ENCODE measurements around the gene C3. TPM values are rescaled to one million over a fixed set of nuclear protein-coding genes. Genes with fewer than 3 reads are reported as not detected.

Gene C3
- total and polyA plus RNA-seq, 2 of the 13 experiments (the other 11 are each of a cell fraction or from before 2014, with no cell fraction given) = 1,455 to 6,272 TPM

DNA sequence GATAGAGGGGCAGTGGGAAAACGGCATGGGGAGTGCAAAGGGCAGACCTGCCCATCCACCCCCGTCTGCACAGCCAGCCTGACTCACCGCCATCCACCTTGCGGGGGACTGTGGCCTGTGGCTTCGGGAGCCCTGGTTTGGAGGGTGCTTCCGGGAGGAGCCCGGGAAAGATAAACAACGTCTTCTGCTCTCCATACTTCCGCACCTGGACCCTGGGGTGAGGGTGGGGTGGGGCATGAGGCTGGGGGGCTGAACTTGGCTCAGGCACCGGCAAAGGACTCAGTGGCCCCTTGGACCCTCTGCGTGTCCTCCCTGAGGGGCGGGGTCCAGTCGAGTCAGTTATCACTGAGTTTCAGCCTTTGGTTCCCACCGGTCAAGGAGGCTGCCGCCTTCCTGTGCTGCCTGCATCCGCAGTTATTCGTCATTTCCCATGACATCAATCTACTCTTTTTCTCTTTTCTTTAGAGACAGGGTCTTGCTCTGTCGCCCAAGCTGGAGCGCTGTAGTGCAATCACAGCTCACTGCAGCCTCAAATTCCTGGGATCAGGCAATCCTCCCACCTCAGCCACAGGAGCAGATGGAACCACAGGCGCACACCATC, 13.7 kb upstream of the C3 start:
- ChIA-PET CTCF (ENCODE audit: low intra/inter-chr PET ratio, low total read pairs) (no interaction called here), POLR2A (interaction anchor here (5.4 kb wide), 1 partner anchor 11 kb away, joined by 278 read pairs; the partner anchor contains the start of gene C3)
- Histone ChIP-seq H3K4me1 (ENCODE audit: insufficient read depth, low read length) (peaks cover 51% of the 10 kb centered on the region), H2AFZ (ENCODE audit: low read length) (no peak overlapping the region), H3K79me2 (ENCODE audit: insufficient read depth, low read length) (peaks cover 14% of the 10 kb centered on the region), H3K4me2 (ENCODE audit: low read depth, low read length) (peak overlapping the region; percentile 57), H3K9me3 (ENCODE audit: low read length) (no peaks in the 10 kb centered on the region), H3K4me3 (replicated peaks in 1 of 3; ENCODE audit: insufficient read depth in 1 of 3, low read depth in 2 of 3, low read length in 3 of 3) (peak overlapping the region in 2 of 3 experiments; percentile 6 to 50; a peak in 2 of 6 replicates), H3K36me3 (replicated peaks in 1 of 2; ENCODE audit: control insufficient read depth in 1 of 2, insufficient read depth in 2 of 2, low read length in 2 of 2) (peaks cover 0 to 2% of the 10 kb centered on the region in 2 experiments; a peak in 2 of 5 replicates), H3K27me3 (ENCODE audit: control insufficient read depth in 1 of 2, insufficient read depth in 2 of 2, low read length in 2 of 2) (no peaks in the 10 kb centered on the region; a peak in 1 of 5 replicates), H3K27ac (ENCODE audit: extremely low read length, insufficient read depth, low read length) (peak overlapping the region; percentile 40), H3K9ac (ENCODE audit: insufficient read depth, low read depth, low read length) (no peak overlapping the region), H4K20me1 (ENCODE audit: insufficient read depth, low read length) (no peaks in the 10 kb centered on the region)
- intact Hi-C loops (cut with micrococcal nuclease; ENCODE audit: unreplicated experiment) = loop anchor here (10.0 kb wide), 1 partner anchor 1141 kb away; the partner anchor contains the start of gene PRR36
- no peak for ATAC-seq
- WGBS (ENCODE audit: low lambda C conversion rate) = 37% methylated on average over 14 of the region's 20 CpGs
- in situ Hi-C loops (cut with HindIII; ENCODE audit: extremely low pct_ligation_motif_present, low pct_unique_long_range_greater_than_20kb) = no loop called here
- no peak for DNase-seq (ENCODE audit: low spot score)
- BruUV-seq (replicated peaks) = no TSS peak
- no peak for FAIRE-seq
- TF ChIP-seq RCOR2 (CRISPR knock-in tag; IDR thresholded peaks at IDR 0.05) (no peak), RFX1 (IDR thresholded peaks at IDR 0.05) (no peak), SIX1 (CRISPR knock-in tag; IDR thresholded peaks at IDR 0.05; ENCODE audit: borderline replicate concordance) (no peak), ATF7-NPFF (CRISPR knock-in tag; IDR thresholded peaks at IDR 0.05; ENCODE audit: low read depth) (no peak), ZNF253 (CRISPR knock-in tag; IDR thresholded peaks at IDR 0.05; ENCODE audit: borderline replicate concordance) (no peak), HES4 (CRISPR knock-in tag; IDR thresholded peaks at IDR 0.05; ENCODE audit: borderline replicate concordance) (no peak), FOXA1 (IDR thresholded peaks at IDR 0.05) (no peak), FOXA1 (CRISPR knock-in tag; IDR thresholded peaks at IDR 0.05) (peak; percentile 47; the same call in 1 of the 2 replicates), ZNF644 (CRISPR knock-in tag; IDR thresholded peaks at IDR 0.05; ENCODE audit: low read depth) (no peak), EHMT2 (IDR thresholded peaks at IDR 0.05; ENCODE audit: borderline replicate concordance, low read depth, low read length) (no peak)
- TF ChIP-seq, protein P1, sequence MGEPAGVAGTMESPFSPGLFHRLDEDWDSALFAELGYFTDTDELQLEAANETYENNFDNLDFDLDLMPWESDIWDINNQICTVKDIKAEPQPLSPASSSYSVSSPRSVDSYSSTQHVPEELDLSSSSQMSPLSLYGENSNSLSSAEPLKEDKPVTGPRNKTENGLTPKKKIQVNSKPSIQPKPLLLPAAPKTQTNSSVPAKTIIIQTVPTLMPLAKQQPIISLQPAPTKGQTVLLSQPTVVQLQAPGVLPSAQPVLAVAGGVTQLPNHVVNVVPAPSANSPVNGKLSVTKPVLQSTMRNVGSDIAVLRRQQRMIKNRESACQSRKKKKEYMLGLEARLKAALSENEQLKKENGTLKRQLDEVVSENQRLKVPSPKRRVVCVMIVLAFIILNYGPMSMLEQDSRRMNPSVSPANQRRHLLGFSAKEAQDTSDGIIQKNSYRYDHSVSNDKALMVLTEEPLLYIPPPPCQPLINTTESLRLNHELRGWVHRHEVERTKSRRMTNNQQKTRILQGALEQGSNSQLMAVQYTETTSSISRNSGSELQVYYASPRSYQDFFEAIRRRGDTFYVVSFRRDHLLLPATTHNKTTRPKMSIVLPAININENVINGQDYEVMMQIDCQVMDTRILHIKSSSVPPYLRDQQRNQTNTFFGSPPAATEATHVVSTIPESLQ (CRISPR knock-in tag; conservative IDR thresholded peaks at IDR 0.05) = no peak
- TF ChIP-seq, protein P2, sequence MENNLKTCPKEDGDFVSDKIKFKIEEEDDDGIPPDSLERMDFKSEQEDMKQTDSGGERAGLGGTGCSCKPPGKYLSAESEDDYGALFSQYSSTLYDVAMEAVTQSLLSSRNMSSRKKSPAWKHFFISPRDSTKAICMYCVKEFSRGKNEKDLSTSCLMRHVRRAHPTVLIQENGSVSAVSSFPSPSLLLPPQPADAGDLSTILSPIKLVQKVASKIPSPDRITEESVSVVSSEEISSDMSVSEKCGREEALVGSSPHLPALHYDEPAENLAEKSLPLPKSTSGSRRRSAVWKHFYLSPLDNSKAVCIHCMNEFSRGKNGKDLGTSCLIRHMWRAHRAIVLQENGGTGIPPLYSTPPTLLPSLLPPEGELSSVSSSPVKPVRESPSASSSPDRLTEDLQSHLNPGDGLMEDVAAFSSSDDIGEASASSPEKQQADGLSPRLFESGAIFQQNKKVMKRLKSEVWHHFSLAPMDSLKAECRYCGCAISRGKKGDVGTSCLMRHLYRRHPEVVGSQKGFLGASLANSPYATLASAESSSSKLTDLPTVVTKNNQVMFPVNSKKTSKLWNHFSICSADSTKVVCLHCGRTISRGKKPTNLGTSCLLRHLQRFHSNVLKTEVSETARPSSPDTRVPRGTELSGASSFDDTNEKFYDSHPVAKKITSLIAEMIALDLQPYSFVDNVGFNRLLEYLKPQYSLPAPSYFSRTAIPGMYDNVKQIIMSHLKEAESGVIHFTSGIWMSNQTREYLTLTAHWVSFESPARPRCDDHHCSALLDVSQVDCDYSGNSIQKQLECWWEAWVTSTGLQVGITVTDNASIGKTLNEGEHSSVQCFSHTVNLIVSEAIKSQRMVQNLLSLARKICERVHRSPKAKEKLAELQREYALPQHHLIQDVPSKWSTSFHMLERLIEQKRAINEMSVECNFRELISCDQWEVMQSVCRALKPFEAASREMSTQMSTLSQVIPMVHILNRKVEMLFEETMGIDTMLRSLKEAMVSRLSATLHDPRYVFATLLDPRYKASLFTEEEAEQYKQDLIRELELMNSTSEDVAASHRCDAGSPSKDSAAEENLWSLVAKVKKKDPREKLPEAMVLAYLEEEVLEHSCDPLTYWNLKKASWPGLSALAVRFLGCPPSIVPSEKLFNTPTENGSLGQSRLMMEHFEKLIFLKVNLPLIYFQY (CRISPR knock-in tag; IDR thresholded peaks at IDR 0.05; ENCODE audit: borderline replicate concordance) = no peak
- TF ChIP-seq, protein P3, sequence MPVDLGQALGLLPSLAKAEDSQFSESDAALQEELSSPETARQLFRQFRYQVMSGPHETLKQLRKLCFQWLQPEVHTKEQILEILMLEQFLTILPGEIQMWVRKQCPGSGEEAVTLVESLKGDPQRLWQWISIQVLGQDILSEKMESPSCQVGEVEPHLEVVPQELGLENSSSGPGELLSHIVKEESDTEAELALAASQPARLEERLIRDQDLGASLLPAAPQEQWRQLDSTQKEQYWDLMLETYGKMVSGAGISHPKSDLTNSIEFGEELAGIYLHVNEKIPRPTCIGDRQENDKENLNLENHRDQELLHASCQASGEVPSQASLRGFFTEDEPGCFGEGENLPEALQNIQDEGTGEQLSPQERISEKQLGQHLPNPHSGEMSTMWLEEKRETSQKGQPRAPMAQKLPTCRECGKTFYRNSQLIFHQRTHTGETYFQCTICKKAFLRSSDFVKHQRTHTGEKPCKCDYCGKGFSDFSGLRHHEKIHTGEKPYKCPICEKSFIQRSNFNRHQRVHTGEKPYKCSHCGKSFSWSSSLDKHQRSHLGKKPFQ (CRISPR knock-in tag; IDR thresholded peaks at IDR 0.05; ENCODE audit: insufficient replicate concordance) = peak; percentile 74
- TF ChIP-seq, protein P4, sequence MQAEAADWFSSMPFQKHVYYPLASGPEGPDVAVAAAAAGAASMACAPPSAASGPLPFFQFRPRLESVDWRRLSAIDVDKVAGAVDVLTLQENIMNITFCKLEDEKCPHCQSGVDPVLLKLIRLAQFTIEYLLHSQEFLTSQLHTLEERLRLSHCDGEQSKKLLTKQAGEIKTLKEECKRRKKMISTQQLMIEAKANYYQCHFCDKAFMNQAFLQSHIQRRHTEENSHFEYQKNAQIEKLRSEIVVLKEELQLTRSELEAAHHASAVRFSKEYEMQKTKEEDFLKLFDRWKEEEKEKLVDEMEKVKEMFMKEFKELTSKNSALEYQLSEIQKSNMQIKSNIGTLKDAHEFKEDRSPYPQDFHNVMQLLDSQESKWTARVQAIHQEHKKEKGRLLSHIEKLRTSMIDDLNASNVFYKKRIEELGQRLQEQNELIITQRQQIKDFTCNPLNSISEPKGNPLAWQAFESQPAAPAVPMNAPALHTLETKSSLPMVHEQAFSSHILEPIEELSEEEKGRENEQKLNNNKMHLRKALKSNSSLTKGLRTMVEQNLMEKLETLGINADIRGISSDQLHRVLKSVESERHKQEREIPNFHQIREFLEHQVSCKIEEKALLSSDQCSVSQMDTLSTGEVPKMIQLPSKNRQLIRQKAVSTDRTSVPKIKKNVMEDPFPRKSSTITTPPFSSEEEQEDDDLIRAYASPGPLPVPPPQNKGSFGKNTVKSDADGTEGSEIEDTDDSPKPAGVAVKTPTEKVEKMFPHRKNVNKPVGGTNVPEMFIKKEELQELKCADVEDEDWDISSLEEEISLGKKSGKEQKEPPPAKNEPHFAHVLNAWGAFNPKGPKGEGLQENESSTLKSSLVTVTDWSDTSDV (CRISPR knock-in tag; IDR thresholded peaks at IDR 0.05) = no peak
